Astrocyte (in vitro differentiated cells and primary cell): Measurements from ENCODE around the gene SUPT4H1. TPM values are rescaled to one million over a fixed set of nuclear protein-coding genes. Genes with fewer than 3 reads are reported as not detected.

Experiments
- DNase-seq: peaks from one replicate; pipeline ENCODE4 v3.0.0-alpha.2; 2010; ENCODE audit warnings: low read depth
- FAIRE-seq: peaks from 2 replicates; lab custom pipeline; 2011; peaks lifted over from hg19 to GRCh38; lab: Jason Lieb, UNC
- H2AFZ ChIP-seq: 2 replicates; pipeline ENCODE4 v1.6.0; 2012; ENCODE audit warnings: low read depth, low read length, inconsistent platforms
- H3K27ac ChIP-seq: 2 replicates; pipeline ENCODE4 v1.5.1; 2011; ENCODE audit warnings: low read depth, low read length, inconsistent platforms
- H3K27me3 ChIP-seq: 2 replicates; pipeline ENCODE4 v1.6.0; 2011; ENCODE audit warnings: low read length, inconsistent platforms; ENCODE audit not compliant: insufficient read depth
- H3K36me3 ChIP-seq: 2 replicates; pipeline ENCODE4 v1.5.1; 2011; ENCODE audit warnings: low read length, inconsistent platforms; ENCODE audit not compliant: insufficient read depth
- H3K4me1 ChIP-seq: 2 replicates; pipeline ENCODE4 v1.5.1; 2011; ENCODE audit warnings: low read length, inconsistent platforms; ENCODE audit not compliant: insufficient read depth
- H3K4me2 ChIP-seq: 2 replicates; pipeline ENCODE4 v1.6.0; 2012; ENCODE audit warnings: low read length, inconsistent platforms
- H3K4me3 ChIP-seq: 2 replicates; pipeline ENCODE4 v1.5.1; 2011; ENCODE audit warnings: low read depth, mild to moderate bottlenecking, low read length, inconsistent platforms; ENCODE audit not compliant: insufficient read depth
- H3K79me2 ChIP-seq: 2 replicates; pipeline ENCODE4 v1.6.0; 2012; ENCODE audit warnings: mild to moderate bottlenecking, low read length, inconsistent platforms; ENCODE audit not compliant: insufficient read depth
- H3K9ac ChIP-seq: 2 replicates; pipeline ENCODE4 v1.6.0; 2012; ENCODE audit warnings: mild to moderate bottlenecking, low read length, inconsistent platforms
- H3K9me3 ChIP-seq: 2 replicates; pipeline ENCODE4 v1.5.1; 2012; ENCODE audit warnings: low read depth, mild to moderate bottlenecking, low read length, inconsistent platforms; ENCODE audit not compliant: insufficient read depth
- H4K20me1 ChIP-seq: 2 replicates; pipeline ENCODE4 v1.6.0; 2012; ENCODE audit warnings: low read length, inconsistent platforms; ENCODE audit not compliant: insufficient read depth
- H3K27ac Mint-ChIP-seq: one replicate; pipeline ENCODE4 v1.8.0; 2021; ENCODE audit warnings: mild to moderate bottlenecking, mixed read lengths; ENCODE audit not compliant: unreplicated experiment
- H3K27me3 Mint-ChIP-seq: one replicate; pipeline ENCODE4 v1.8.0; 2021; ENCODE audit warnings: low read depth, mixed read lengths; ENCODE audit not compliant: unreplicated experiment
- H3K36me3 Mint-ChIP-seq: one replicate; pipeline ENCODE4 v1.8.0; 2021; ENCODE audit warnings: low read depth, mixed read lengths; ENCODE audit not compliant: unreplicated experiment
- H3K4me1 Mint-ChIP-seq: one replicate; pipeline ENCODE4 v1.8.0; 2021; ENCODE audit warnings: low read depth, mixed read lengths; ENCODE audit not compliant: unreplicated experiment
- H3K4me3 Mint-ChIP-seq: one replicate; pipeline ENCODE4 v1.8.0; 2021; ENCODE audit warnings: mild to moderate bottlenecking, moderate library complexity, mixed read lengths; ENCODE audit not compliant: unreplicated experiment
- H3K9me3 Mint-ChIP-seq: one replicate; pipeline ENCODE4 v1.8.0; 2021; ENCODE audit warnings: mild to moderate bottlenecking, mixed read lengths; ENCODE audit not compliant: unreplicated experiment
- EZH2 ChIP-seq: IDR thresholded peaks from 2 replicates; pipeline ENCODE4 v1.6.1; 2012; ENCODE audit warnings: mild to moderate bottlenecking, low read length, inconsistent platforms; ENCODE audit not compliant: insufficient read depth
- total RNA-seq: library from RNA; stranded (reverse); gene quantifications from 2 replicates; pipeline ENCODE4 v1.2.1, GENCODE V29; 2021
- TF ChIP-seq, protein P1 (sequence below): IDR thresholded peaks from 2 replicates; pipeline ENCODE4 v1.5.1; 2011; ENCODE audit warnings: low read depth, mild to moderate bottlenecking, inconsistent platforms, low read length, moderate library complexity; ENCODE audit not compliant: insufficient read depth

The SUPT4H1 gene
- total RNA-seq, 1 donor from 2014 or later: 108 TPM

DNA sequence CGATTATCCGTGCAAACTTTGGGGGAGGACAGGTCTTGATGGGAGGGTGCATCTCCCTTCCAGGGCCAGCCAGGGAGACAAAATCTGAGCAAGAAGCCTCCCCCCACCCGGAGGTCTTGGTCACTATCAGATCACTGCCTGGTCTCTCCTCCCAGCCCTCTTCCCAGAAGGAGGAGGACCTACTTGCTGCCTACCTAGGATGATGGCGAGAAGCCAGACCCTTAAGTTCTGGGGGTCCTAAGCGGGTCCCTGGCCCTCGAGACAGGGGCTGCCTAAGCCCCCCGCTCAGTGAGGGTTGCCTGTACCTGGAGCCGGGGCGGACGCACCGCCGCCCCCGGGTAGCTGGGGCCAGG is 28.0 kb downstream of the SUPT4H1 start:
- Mint-ChIP-seq H3K27ac (no peak overlapping the region), H3K9me3 (no peaks in the 10 kb centered on the region), H3K4me1 (peaks cover 3% of the 10 kb centered on the region), H3K4me3 (no peak overlapping the region), H3K27me3 (peaks cover 47% of the 10 kb centered on the region), H3K36me3 (peaks cover 3% of the 10 kb centered on the region)
- no peak for DNase-seq
- Histone ChIP-seq H3K4me1 (peaks cover 17% of the 10 kb centered on the region), H3K79me2 (no peaks in the 10 kb centered on the region), H3K27me3 (peaks cover 18% of the 10 kb centered on the region), H3K9me3 (no peaks in the 10 kb centered on the region), H3K4me3 (peak overlapping the region; percentile 17), H2AFZ (peak overlapping the region; percentile 63), H3K36me3 (no peaks in the 10 kb centered on the region), H3K27ac (no peak overlapping the region), H3K9ac (peak overlapping the region; percentile 31), H3K4me2 (peak overlapping the region; percentile 87), H4K20me1 (no peaks in the 10 kb centered on the region)
- no peak for TF ChIP-seq EZH2
- TF ChIP-seq, protein P1, sequence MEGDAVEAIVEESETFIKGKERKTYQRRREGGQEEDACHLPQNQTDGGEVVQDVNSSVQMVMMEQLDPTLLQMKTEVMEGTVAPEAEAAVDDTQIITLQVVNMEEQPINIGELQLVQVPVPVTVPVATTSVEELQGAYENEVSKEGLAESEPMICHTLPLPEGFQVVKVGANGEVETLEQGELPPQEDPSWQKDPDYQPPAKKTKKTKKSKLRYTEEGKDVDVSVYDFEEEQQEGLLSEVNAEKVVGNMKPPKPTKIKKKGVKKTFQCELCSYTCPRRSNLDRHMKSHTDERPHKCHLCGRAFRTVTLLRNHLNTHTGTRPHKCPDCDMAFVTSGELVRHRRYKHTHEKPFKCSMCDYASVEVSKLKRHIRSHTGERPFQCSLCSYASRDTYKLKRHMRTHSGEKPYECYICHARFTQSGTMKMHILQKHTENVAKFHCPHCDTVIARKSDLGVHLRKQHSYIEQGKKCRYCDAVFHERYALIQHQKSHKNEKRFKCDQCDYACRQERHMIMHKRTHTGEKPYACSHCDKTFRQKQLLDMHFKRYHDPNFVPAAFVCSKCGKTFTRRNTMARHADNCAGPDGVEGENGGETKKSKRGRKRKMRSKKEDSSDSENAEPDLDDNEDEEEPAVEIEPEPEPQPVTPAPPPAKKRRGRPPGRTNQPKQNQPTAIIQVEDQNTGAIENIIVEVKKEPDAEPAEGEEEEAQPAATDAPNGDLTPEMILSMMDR: no peak
- FAIRE-seq: no peak

DNA sequence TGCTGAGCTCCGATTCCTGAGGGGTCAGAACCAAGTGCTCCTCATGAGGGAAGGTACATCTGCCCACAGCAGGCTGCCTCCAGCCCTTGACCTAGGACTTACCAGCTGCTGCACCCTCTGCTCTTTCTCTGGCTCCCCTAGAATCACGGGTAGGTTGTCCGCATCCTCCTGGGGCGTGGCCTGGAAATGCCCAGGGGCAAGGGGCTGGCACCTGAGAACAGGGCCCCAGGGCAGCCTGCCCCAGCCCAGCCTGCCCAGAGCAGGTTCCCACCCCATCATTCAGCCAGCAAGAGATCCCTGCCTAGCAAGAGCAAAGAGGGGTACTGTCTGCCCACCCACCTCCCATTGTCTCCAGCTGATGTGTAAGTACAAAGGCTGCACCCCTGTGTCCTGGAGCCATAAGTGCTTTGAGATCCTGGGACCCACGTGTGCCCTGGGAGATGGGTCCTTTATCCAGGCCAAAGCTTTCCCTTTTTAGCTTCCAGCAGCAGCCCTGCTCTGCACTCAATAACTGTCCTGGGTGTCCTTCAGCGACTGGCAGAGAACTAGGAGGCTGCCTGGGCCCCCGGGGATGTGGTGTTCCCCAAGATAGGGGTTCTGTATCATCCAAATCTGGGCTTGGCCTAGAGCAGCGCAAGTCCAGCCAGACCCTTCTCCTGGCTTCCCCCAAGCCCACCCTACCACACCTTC is 28.5 kb downstream of the SUPT4H1 start:
- H4K20me1 ChIP-seq: no peaks in the 10 kb centered on the region
- Mint-ChIP-seq H3K36me3 (peaks cover 3% of the 10 kb centered on the region), H3K27me3 (peaks cover 45% of the 10 kb centered on the region), H3K4me1 (peaks cover 3% of the 10 kb centered on the region), H3K4me3 (no peak overlapping the region), H3K9me3 (no peaks in the 10 kb centered on the region), H3K27ac (no peak overlapping the region)
- TF ChIP-seq EZH2: no peak
- DNase-seq (no peak), FAIRE-seq (no peak)
- H3K27ac ChIP-seq: no peak overlapping the region
- peak overlapping the region; percentile 87 for H3K4me2 ChIP-seq
- peak overlapping the region; percentile 31 for H3K9ac ChIP-seq
- H3K36me3 ChIP-seq: no peaks in the 10 kb centered on the region
- H2AFZ ChIP-seq: peak overlapping the region; percentile 63
- H3K4me1 ChIP-seq: peaks cover 13% of the 10 kb centered on the region
- H3K9me3 ChIP-seq: no peaks in the 10 kb centered on the region
- no peak overlapping the region for H3K4me3 ChIP-seq
- peaks cover 16% of the 10 kb centered on the region for H3K27me3 ChIP-seq
- H3K79me2 ChIP-seq: no peaks in the 10 kb centered on the region

DNA sequence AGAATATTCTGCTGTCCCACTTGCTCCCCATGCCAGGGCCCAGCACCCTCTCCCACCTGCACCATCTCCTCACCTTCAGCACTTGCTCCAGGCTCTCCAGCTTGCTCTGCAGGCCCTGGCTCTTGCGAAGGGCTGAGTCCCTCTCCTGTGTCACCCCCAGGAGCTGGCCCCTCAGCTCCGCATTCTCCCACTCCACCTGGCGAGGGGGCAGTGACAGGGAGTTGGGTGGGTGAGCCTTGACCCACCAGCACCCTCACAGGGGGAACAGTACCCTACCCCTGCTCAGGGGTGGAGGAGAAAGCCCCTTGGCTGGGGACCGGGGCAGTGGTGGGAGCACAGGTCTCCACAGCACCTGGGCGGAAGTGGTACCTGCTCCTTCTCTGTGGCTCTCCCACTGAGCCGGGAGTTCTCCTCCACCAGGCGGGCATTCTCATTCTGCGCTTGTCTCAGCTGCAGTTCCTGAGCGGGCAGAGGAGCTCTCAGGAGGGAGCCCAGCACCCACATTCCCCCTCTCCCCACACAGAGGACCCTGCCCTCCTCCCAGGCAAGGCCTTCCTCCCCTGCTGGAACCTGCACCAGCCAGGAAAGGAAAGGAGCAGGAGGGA is 29.3 kb downstream of the SUPT4H1 start:
- Mint-ChIP-seq H3K27ac (no peak overlapping the region), H3K9me3 (no peaks in the 10 kb centered on the region), H3K27me3 (peaks cover 41% of the 10 kb centered on the region), H3K4me3 (no peak overlapping the region), H3K36me3 (peaks cover 3% of the 10 kb centered on the region), H3K4me1 (no peaks in the 10 kb centered on the region)
- Histone ChIP-seq H2AFZ (no peak overlapping the region), H3K27ac (no peak overlapping the region), H3K4me2 (no peak overlapping the region), H4K20me1 (no peaks in the 10 kb centered on the region), H3K79me2 (no peaks in the 10 kb centered on the region), H3K27me3 (peaks cover 10% of the 10 kb centered on the region), H3K9ac (no peak overlapping the region), H3K9me3 (no peaks in the 10 kb centered on the region), H3K4me1 (peaks cover 11% of the 10 kb centered on the region), H3K4me3 (no peak overlapping the region), H3K36me3 (no peaks in the 10 kb centered on the region)
- DNase-seq: no peak
- no peak for FAIRE-seq
- no peak for TF ChIP-seq EZH2
- TF ChIP-seq, protein P1: no peak
